Lung (tissue), 12 donors: ENCODE results near the gene CENPP. TPM values are rescaled to one million over a fixed set of nuclear protein-coding genes. Genes with fewer than 3 reads are reported as not detected.

Experiments
- ATAC-seq: fragments of 200-7000 bp; cut with Tn5 transposase; one replicate; pipeline ENCODE4 v1.9.1; 2020; ENCODE audit warnings: moderate number of reproducible peaks; ENCODE audit not compliant: insufficient read depth, low FRiP score
- DNase-seq, 3 donors: peaks; one replicate each; pipeline ENCODE4 v3.0.0-alpha.2; 2013 to 2017
- H3K27ac ChIP-seq, 2 donors: one replicate each; pipeline ENCODE4 v1.5.1; 2013; ENCODE audit warnings: mild to moderate bottlenecking in 2 of 2, moderate library complexity in 2 of 2, control low read depth in 1 of 2, inconsistent platforms in 1 of 2, low read depth in 1 of 2, low read length in 1 of 2
- H3K27me3 ChIP-seq, 3 donors: one replicate each; pipeline ENCODE4 v1.5.1; 2013; ENCODE audit warnings: low read length in 2 of 3; ENCODE audit not compliant: control insufficient read depth in 3 of 3, insufficient read depth in 3 of 3
- H3K36me3 ChIP-seq, 4 donors: one replicate each; pipeline ENCODE4 v1.5.1; 2013; ENCODE audit warnings: low read length in 4 of 4, mild to moderate bottlenecking in 1 of 4, moderate library complexity in 1 of 4; ENCODE audit not compliant: control insufficient read depth in 4 of 4, insufficient read depth in 4 of 4
- H3K4me1 ChIP-seq, 5 donors: one replicate each; pipeline ENCODE4 v1.5.1; 2013; ENCODE audit warnings: low read length in 5 of 5, mild to moderate bottlenecking in 2 of 5, moderate library complexity in 1 of 5; ENCODE audit not compliant: control insufficient read depth in 5 of 5, insufficient read depth in 5 of 5
- H3K4me3 ChIP-seq: one replicate; pipeline ENCODE4 v1.5.1; 2013; ENCODE audit warnings: mild to moderate bottlenecking, control low read depth, moderate library complexity
- H3K9ac ChIP-seq, 2 donors: one replicate each; pipeline ENCODE4 v1.5.1; 2013; ENCODE audit warnings: low read length in 2 of 2, control low read depth in 1 of 2; ENCODE audit not compliant: insufficient read depth in 1 of 2
- H3K9me3 ChIP-seq, 4 donors: one replicate each; pipeline ENCODE4 v1.5.1; 2013; ENCODE audit warnings: low read length in 3 of 4, mild to moderate bottlenecking in 1 of 4, moderate library complexity in 1 of 4; ENCODE audit not compliant: control insufficient read depth in 4 of 4, insufficient read depth in 3 of 4
- CTCF ChIP-seq: IDR thresholded peaks from 2 replicates; pipeline ENCODE4 v1.5.1; 2012; ENCODE audit warnings: mild to moderate bottlenecking; ENCODE audit errors: control extremely low read depth, extremely low read depth
- WGBS, 2 donors: extraction: QIAGEN DNeasy Blood & Tissue Kit; methylation state at CpG; one replicate each; pipeline ENCODE4 v1.1.7; 2013; 5-methylcytosine and 5-hydroxymethylcytosine counted together
- polyA plus RNA-seq, 2 donors: library from polyadenylated mRNA; stranded (reverse); fragments of 200-250 nt; gene quantifications; one replicate each; pipeline ENCODE4 v1.2.1, GENCODE V29; 2013
- total RNA-seq, 2 donors: library from RNA; depleted of rRNA in 1 of 2; stranded (reverse); fragments of >200 nt in 1 of 2; gene quantifications; one replicate each; pipeline ENCODE4 v1.2.1, GENCODE V29; 2014 to 2021
- donor health status: control.
- donor health status: control.
- donor health status: Bipolar disorder and iron deficiency.
- donor health status: healthy.
- donor health status: DM: yes; HTN: yes; CAD: no.

CENPP gene
- total and polyA plus RNA-seq, 4 donors: 1.2 to 11.8 (median 2.9) TPM

- H3K9ac ChIP-seq: no peak overlapping the region
- no peak for TF ChIP-seq CTCF
- 94 to 96% methylated on average over 5 of the region's 5 CpGs for WGBS, 2 donors
- peaks cover 4 to 29% (median 7%) of the 10 kb centered on the region in 4 donors for H3K36me3 ChIP-seq
- DNase-seq: no peak
- H3K9me3 ChIP-seq: peaks cover 0 to 2% (median 0%) of the 10 kb centered on the region in 4 donors
- H3K4me3 ChIP-seq: no peak overlapping the region
- H3K27me3 ChIP-seq: no peaks in the 10 kb centered on the region
- H3K27ac ChIP-seq: no peak overlapping the region
- ATAC-seq: no peak
- peaks cover 0 to 60% (median 31%) of the 10 kb centered on the region in 5 donors for H3K4me1 ChIP-seq
Observed at GRCh38 chr9:92612292-92612691, 286.5 kb downstream of the CENPP start.

GRCh38 chr9:92612816-92613215, 287.1 kb downstream of the CENPP start:
- no peak for DNase-seq
- Histone ChIP-seq H3K27me3 (no peaks in the 10 kb centered on the region), H3K4me3 (no peak overlapping the region), H3K9me3 (peaks cover 0 to 2% (median 0%) of the 10 kb centered on the region in 4 donors), H3K36me3 (peaks cover 4 to 31% (median 7%) of the 10 kb centered on the region in 4 donors), H3K9ac (no peak overlapping the region), H3K4me1 (peaks cover 0 to 63% (median 29%) of the 10 kb centered on the region in 5 donors), H3K27ac (no peak overlapping the region)
- no peak for ATAC-seq
- WGBS, 2 donors: 83 to 95% methylated on average over 11 of the region's 11 CpGs
- TF ChIP-seq CTCF: no peak

- 95 to 96% methylated on average over 23 of the region's 23 CpGs for WGBS, 2 donors
- no peak for DNase-seq
- H3K36me3 ChIP-seq: peaks cover 4 to 37% (median 10%) of the 10 kb centered on the region in 4 donors
Observed at GRCh38 chr9:92613268-92614122, 287.7 kb downstream of the CENPP start.

More at GRCh38 chr9:92613268-92614122, 287.7 kb downstream of the CENPP start:
- H3K27ac ChIP-seq: no peak overlapping the region
- no peak overlapping the region for H3K9ac ChIP-seq
- H3K4me3 ChIP-seq: no peak overlapping the region
- H3K4me1 ChIP-seq: peaks cover 0 to 63% (median 34%) of the 10 kb centered on the region in 5 donors
- H3K27me3 ChIP-seq: no peaks in the 10 kb centered on the region
- no peak for TF ChIP-seq CTCF
- peaks cover 0 to 2% (median 0%) of the 10 kb centered on the region in 4 donors for H3K9me3 ChIP-seq
- no peak for ATAC-seq
